HCT116 (cell line): ENCODE results near the gene VASN. TPM values are rescaled to one million over a fixed set of nuclear protein-coding genes. Genes with fewer than 3 reads are reported as not detected.

ENCODE experiments used
- ATAC-seq: fragments of 200-7000 bp; cut with Tn5 transposase; 2 replicates; pipeline ENCODE4 v1.9.1; 2020; ENCODE audit warnings: mild to moderate bottlenecking, moderate library complexity
- BruUV-seq: library from RNA; stranded (reverse); fragments of 400-500 nt; replicated peaks from 2 replicates; lab custom pipeline; 2021; lab: Mats Ljungman, UMichigan
- CTCF ChIA-PET: fragments of 300-600 bp; sonication (Branson Sonifier 250); formaldehyde crosslinking; loops from one replicate; lab custom pipeline; 2021; ENCODE audit warnings: antibody characterized with exemption; lab: Charles Lee
- POLR2A ChIA-PET: fragments of 300-600, 350-600 bp; sonication (Branson Sonifier 250); formaldehyde crosslinking; loops from one replicate; lab custom pipeline; 2021; ENCODE audit warnings: antibody characterized with exemption; lab: Charles Lee
- RAD21 ChIA-PET, 2 experiments: fragments of 300-600 bp; sonication (Branson Sonifier 250); formaldehyde crosslinking; loops; one replicate each; lab custom pipeline; 2023; ENCODE audit warnings: low total read pairs in 2 of 2; ENCODE audit not compliant: uncharacterized antibody in 2 of 2, unreplicated experiment in 2 of 2, low non-redundant PET in 1 of 2; lab: Charles Lee
- DNase-seq: peaks from one replicate; pipeline ENCODE4 v3.0.0-alpha.2; 2010; ENCODE audit warnings: low read depth, low spot score
- H2AFZ ChIP-seq: fragments of 200-600 bp; shearing (Covaris generic), sonication (generic); 2 replicates; pipeline ENCODE4 v1.6.1; 2017; ENCODE audit warnings: low read depth, mixed run types, mixed read lengths, antibody characterized with exemption, low read length; ENCODE audit not compliant: poor library complexity, severe bottlenecking
- H3K27ac ChIP-seq: 2 replicates; pipeline ENCODE4 v1.5.1; 2012; ENCODE audit warnings: low read depth, low read length
- H3K27me3 ChIP-seq: fragments of 200-600 bp; sonication (generic); 2 replicates; pipeline ENCODE4 v1.6.1; 2016; ENCODE audit warnings: mixed run types, low read length, mixed read lengths; ENCODE audit not compliant: insufficient read depth
- H3K36me3 ChIP-seq, 2 experiments: fragments of 200-500 bp in 1 of 2; fragments of 200-600 bp in 1 of 2; sonication (Bioruptor generic) in 1 of 2; sonication (generic) in 1 of 2; 2 replicates each; pipeline versions ENCODE4 v1.5.1 to v1.6.1; 2014 to 2016; ENCODE audit warnings: low read length in 2 of 2, inconsistent platforms in 1 of 2, mixed read lengths in 1 of 2, mixed run types in 1 of 2; ENCODE audit not compliant: insufficient read depth in 2 of 2, control insufficient read depth in 1 of 2
- H3K4me1 ChIP-seq, 2 experiments: fragments of 200-600 bp in 1 of 2; sonication (generic) in 1 of 2; 2 replicates each; pipeline versions ENCODE4 v1.5.1 to v1.6.1; 2012 to 2017; ENCODE audit warnings: low read length in 2 of 2, inconsistent platforms in 1 of 2, mild to moderate bottlenecking in 1 of 2, mixed read lengths in 1 of 2, mixed run types in 1 of 2, moderate library complexity in 1 of 2; ENCODE audit not compliant: insufficient read depth in 2 of 2, control insufficient read depth in 1 of 2
- H3K4me2 ChIP-seq: fragments of 200-600 bp; sonication (generic); 2 replicates; pipeline ENCODE4 v1.6.1; 2017; ENCODE audit warnings: mixed run types, low read length, mixed read lengths
- H3K4me3 ChIP-seq, 2 experiments: fragments of 200-600 bp in 1 of 2; sonication (generic) in 1 of 2; replicated peaks in 1 of 2; 2 replicates each; pipeline ENCODE4 v1.5.1; 2011 to 2016; ENCODE audit warnings: low read length in 2 of 2, control low read depth in 1 of 2, low read depth in 1 of 2, mild to moderate bottlenecking in 1 of 2, mixed read lengths in 1 of 2, mixed run types in 1 of 2
- H3K79me2 ChIP-seq: fragments of 200-600 bp; sonication (generic); 2 replicates; pipeline ENCODE4 v1.6.1; 2017; ENCODE audit warnings: mild to moderate bottlenecking, mixed run types, low read length, moderate library complexity, mixed read lengths; ENCODE audit not compliant: insufficient read depth
- H3K9ac ChIP-seq: fragments of 200-600 bp; sonication (generic); 2 replicates; pipeline ENCODE4 v1.6.1; 2016; ENCODE audit warnings: low read length, mixed read lengths
- H3K9me2 ChIP-seq: fragments of 200-600 bp; sonication (generic), shearing (Covaris generic); 2 replicates; pipeline ENCODE4 v1.6.1; 2017; ENCODE audit warnings: mixed run types, mild to moderate bottlenecking, moderate library complexity; ENCODE audit not compliant: insufficient read depth
- H3K9me3 ChIP-seq, 2 experiments: fragments of 200-500 bp in 1 of 2; fragments of 200-600 bp in 1 of 2; sonication (Bioruptor generic) in 1 of 2; sonication (generic) in 1 of 2; 2 replicates each; pipeline ENCODE4 v1.6.1; 2014 to 2017; ENCODE audit warnings: low read length in 2 of 2, mixed read lengths in 2 of 2, inconsistent platforms in 1 of 2, low read depth in 1 of 2, mild to moderate bottlenecking in 1 of 2, mixed run types in 1 of 2, moderate library complexity in 1 of 2; ENCODE audit not compliant: control insufficient read depth in 1 of 2, insufficient read depth in 1 of 2
- H4K20me1 ChIP-seq: fragments of 200-600 bp; sonication (generic), shearing (Covaris generic); 2 replicates; pipeline ENCODE4 v1.6.1; 2017; ENCODE audit warnings: mixed run types, mild to moderate bottlenecking, moderate library complexity; ENCODE audit not compliant: insufficient read depth
- POLR2AphosphoS5 ChIP-seq: IDR thresholded peaks from 2 replicates; pipeline ENCODE4 v1.6.1; 2011; ENCODE audit warnings: mild to moderate bottlenecking, low read depth, low read length, moderate library complexity
- SP1 ChIP-seq: IDR thresholded peaks from 2 replicates; pipeline ENCODE4 v1.6.1; 2012; ENCODE audit warnings: low read depth
- SRF ChIP-seq: IDR thresholded peaks from 2 replicates; pipeline ENCODE4 v1.6.1; 2012; ENCODE audit warnings: low read depth
- ZFX ChIP-seq: fragments of 450-650 bp; IDR thresholded peaks from 2 replicates; pipeline ENCODE4 v1.6.1; 2017
- intact Hi-C: fragments of 100-400 bp; cut with micrococcal nuclease; formaldehyde crosslinking; loops from 2 replicates; pipeline ENCODE4 v1.10.0; 2022
- total RNA-seq: library from RNA; stranded (reverse); gene quantifications from one replicate; pipeline ENCODE4 v1.2.1, GENCODE V29; 2021; ENCODE audit not compliant: unreplicated experiment
- TF ChIP-seq, protein P1 (sequence below): IDR thresholded peaks from 2 replicates; pipeline ENCODE4 v1.6.1; 2012; ENCODE audit warnings: low read depth
- TF ChIP-seq, protein P2 (sequence below), 3 experiments: fragments of 200-600 bp in 1 of 3; sonication (generic) in 1 of 3; IDR thresholded peaks in 2 of 3; conservative IDR thresholded peaks in 1 of 3; 2 replicates each; pipeline ENCODE4 v1.5.1; 2012 to 2017; ENCODE audit warnings: low read depth in 2 of 3, low read length in 2 of 3, antibody characterized with exemption in 1 of 3, borderline replicate concordance in 1 of 3, control low read depth in 1 of 3, mild to moderate bottlenecking in 1 of 3, mixed read lengths in 1 of 3, mixed run types in 1 of 3, moderate library complexity in 1 of 3; ENCODE audit not compliant: insufficient read depth in 1 of 3
- TF ChIP-seq, protein P3 (sequence below): IDR thresholded peaks from 2 replicates; pipeline ENCODE4 v1.6.1; 2012

VASN gene
- total RNA-seq, 1 experiment from 2014 or later = 6.3 TPM

DNA sequence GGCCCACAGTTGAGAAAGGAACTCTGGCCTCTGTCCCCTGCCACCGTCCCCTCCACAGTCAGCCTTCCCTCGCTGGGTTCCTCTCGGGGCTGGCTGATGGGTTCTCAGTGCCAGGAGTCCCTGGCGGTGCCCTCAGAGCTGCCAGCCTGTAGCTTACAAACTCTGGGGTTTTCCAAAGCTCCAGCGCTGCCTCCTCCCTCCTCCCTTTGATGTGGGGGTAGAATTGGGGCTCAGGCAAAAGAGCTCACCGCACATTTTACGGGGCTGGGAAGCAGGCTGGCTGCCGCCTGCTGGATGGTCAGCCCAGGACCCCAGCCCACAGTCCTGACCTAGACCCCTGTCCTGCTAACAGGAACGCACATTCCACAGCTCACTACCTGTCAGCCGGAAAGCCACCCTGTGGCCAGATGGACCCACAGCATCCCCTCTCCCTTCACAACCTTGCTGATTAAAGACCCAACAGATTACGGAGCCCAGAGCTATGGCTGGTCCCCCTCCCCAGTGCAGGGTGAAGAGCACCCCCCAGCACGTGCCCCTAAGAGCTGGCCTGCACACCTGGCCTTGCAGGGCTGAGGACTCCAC, 6.0 kb downstream of the VASN start:
- no peak overlapping the region for H3K9ac ChIP-seq
- CTCF ChIA-PET = no interaction called here
- BruUV-seq = no TSS peak
- H3K4me2 ChIP-seq = no peak overlapping the region
- peaks cover 11% of the 10 kb centered on the region; the same call in 1 of the 2 replicates for H3K79me2 ChIP-seq
- POLR2A ChIA-PET = no interaction called here
- H2AFZ ChIP-seq = no peak overlapping the region
- H3K4me1 ChIP-seq = peaks cover 27 to 53% of the 10 kb centered on the region in 2 experiments
- H3K9me2 ChIP-seq = no peaks in the 10 kb centered on the region
- RAD21 ChIA-PET = no interaction called here
- intact Hi-C loops = no loop called here
- ATAC-seq (no peak), DNase-seq (no peak)
- H3K27me3 ChIP-seq = no peaks in the 10 kb centered on the region
- H3K9me3 ChIP-seq = no peaks in the 10 kb centered on the region
- H3K36me3 ChIP-seq = no peaks in the 10 kb centered on the region
- no peak overlapping the region for H3K27ac ChIP-seq
- H3K4me3 ChIP-seq = no peak overlapping the region
- H4K20me1 ChIP-seq = no peaks in the 10 kb centered on the region
- no peak for TF ChIP-seq POLR2AphosphoS5
- no peak for TF ChIP-seq ZFX
- TF ChIP-seq SRF = no peak
- TF ChIP-seq, protein P1, sequence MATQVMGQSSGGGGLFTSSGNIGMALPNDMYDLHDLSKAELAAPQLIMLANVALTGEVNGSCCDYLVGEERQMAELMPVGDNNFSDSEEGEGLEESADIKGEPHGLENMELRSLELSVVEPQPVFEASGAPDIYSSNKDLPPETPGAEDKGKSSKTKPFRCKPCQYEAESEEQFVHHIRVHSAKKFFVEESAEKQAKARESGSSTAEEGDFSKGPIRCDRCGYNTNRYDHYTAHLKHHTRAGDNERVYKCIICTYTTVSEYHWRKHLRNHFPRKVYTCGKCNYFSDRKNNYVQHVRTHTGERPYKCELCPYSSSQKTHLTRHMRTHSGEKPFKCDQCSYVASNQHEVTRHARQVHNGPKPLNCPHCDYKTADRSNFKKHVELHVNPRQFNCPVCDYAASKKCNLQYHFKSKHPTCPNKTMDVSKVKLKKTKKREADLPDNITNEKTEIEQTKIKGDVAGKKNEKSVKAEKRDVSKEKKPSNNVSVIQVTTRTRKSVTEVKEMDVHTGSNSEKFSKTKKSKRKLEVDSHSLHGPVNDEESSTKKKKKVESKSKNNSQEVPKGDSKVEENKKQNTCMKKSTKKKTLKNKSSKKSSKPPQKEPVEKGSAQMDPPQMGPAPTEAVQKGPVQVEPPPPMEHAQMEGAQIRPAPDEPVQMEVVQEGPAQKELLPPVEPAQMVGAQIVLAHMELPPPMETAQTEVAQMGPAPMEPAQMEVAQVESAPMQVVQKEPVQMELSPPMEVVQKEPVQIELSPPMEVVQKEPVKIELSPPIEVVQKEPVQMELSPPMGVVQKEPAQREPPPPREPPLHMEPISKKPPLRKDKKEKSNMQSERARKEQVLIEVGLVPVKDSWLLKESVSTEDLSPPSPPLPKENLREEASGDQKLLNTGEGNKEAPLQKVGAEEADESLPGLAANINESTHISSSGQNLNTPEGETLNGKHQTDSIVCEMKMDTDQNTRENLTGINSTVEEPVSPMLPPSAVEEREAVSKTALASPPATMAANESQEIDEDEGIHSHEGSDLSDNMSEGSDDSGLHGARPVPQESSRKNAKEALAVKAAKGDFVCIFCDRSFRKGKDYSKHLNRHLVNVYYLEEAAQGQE = no peak
- TF ChIP-seq, protein P2, sequence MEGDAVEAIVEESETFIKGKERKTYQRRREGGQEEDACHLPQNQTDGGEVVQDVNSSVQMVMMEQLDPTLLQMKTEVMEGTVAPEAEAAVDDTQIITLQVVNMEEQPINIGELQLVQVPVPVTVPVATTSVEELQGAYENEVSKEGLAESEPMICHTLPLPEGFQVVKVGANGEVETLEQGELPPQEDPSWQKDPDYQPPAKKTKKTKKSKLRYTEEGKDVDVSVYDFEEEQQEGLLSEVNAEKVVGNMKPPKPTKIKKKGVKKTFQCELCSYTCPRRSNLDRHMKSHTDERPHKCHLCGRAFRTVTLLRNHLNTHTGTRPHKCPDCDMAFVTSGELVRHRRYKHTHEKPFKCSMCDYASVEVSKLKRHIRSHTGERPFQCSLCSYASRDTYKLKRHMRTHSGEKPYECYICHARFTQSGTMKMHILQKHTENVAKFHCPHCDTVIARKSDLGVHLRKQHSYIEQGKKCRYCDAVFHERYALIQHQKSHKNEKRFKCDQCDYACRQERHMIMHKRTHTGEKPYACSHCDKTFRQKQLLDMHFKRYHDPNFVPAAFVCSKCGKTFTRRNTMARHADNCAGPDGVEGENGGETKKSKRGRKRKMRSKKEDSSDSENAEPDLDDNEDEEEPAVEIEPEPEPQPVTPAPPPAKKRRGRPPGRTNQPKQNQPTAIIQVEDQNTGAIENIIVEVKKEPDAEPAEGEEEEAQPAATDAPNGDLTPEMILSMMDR (IDR thresholded peaks at IDR 0.05 in 2 of 3, conservative IDR thresholded peaks at IDR 0.05 in 1 of 3; ENCODE audit: borderline replicate concordance in 1 of 3, insufficient read depth in 1 of 3, low read depth in 2 of 3, low read length in 2 of 3) = peak in 2 of 3 experiments; percentile 11 to 27; a peak in 3 of 6 replicates
- TF ChIP-seq, protein P3, sequence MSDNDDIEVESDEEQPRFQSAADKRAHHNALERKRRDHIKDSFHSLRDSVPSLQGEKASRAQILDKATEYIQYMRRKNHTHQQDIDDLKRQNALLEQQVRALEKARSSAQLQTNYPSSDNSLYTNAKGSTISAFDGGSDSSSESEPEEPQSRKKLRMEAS = no peak
- no peak for TF ChIP-seq SP1
